NCI-H146 treated with DMSO at 0.1 percent for 48 hours (cell line): ENCODE results near the gene ZBTB6.
"Not testable (repeated sequence)": the region's sequence is repeated elsewhere in the genome, so short reads cannot be mapped to it uniquely, and the experiment has no call there.

Source experiments
- DNase-seq: peaks from one replicate; lab custom pipeline; 2025; ENCODE audit not compliant: unreplicated experiment; lab: John Stamatoyannopoulos, UW

The ZBTB6 gene

GRCh38 chr9:122929796-122930354, 16.8 kb upstream of the ZBTB6 start:
- no peak for DNase-seq

- DNase-seq = no peak
Measured at GRCh38 chr9:122923947-122924346, 10.8 kb upstream of the ZBTB6 start.

- DNase-seq = no peak
Measured at GRCh38 chr9:122922713-122923112, 9.6 kb upstream of the ZBTB6 start.

GRCh38 chr9:122918310-122918709, 5.2 kb upstream of the ZBTB6 start:
- DNase-seq = no peak

- DNase-seq = no peak
Measured at GRCh38 chr9:122912671-122912963, 506 bp downstream of the ZBTB6 start.

- DNase-seq = not testable (repeated sequence)
Measured at GRCh38 chr9:122906122-122906521, 7.0 kb downstream of the ZBTB6 start.

GRCh38 chr9:122904823-122905710, 8.1 kb downstream of the ZBTB6 start, which contains the start of gene RC3H2:
Gene RC3H2, minus strand, starts transcription at chr9:122905359. Its CDS starts 7,850 bp downstream, at chr9:122897509.
- DNase-seq = peak; percentile 94

GRCh38 chr9:122904466-122904822, 8.7 kb downstream of the ZBTB6 start:
- peak; percentile 14 for DNase-seq

GRCh38 chr9:122900791-122901190, 12.3 kb downstream of the ZBTB6 start:
- DNase-seq = no peak

- DNase-seq = no peak
Measured at GRCh38 chr9:122897969-122898368, 15.2 kb downstream of the ZBTB6 start.

GRCh38 chr9:122888480-122888879, 24.6 kb downstream of the ZBTB6 start:
- no peak for DNase-seq

- no peak for DNase-seq
Measured at GRCh38 chr9:122883125-122883524, 30.0 kb downstream of the ZBTB6 start.

GRCh38 chr9:122879443-122879842, 33.7 kb downstream of the ZBTB6 start:
- no peak for DNase-seq

GRCh38 chr9:122875523-122875922, 37.6 kb downstream of the ZBTB6 start:
- no peak for DNase-seq

- DNase-seq = not testable (repeated sequence)
Measured at GRCh38 chr9:122867276-122867675, 45.8 kb downstream of the ZBTB6 start.

- no peak for DNase-seq
Measured at GRCh38 chr9:122866079-122866478, 47.0 kb downstream of the ZBTB6 start.

GRCh38 chr9:122865300-122865699, 47.8 kb downstream of the ZBTB6 start:
- no peak for DNase-seq

- no peak for DNase-seq
Measured at GRCh38 chr9:122863407-122863806, 49.7 kb downstream of the ZBTB6 start.

GRCh38 chr9:122860319-122861142, 52.6 kb downstream of the ZBTB6 start:
- no peak for DNase-seq
